Activated B cell treated with CpG ODN at 0.5 μM for 24 hours (primary cell): ENCODE results near the gene AHNAK2. TPM values are rescaled to one million over a fixed set of nuclear protein-coding genes. Genes with fewer than 3 reads are reported as not detected.

Experiments used
- ATAC-seq: fragments of 200-7000 bp; cut with Tn5 transposase; one replicate; pipeline ENCODE4 v1.10.0; 2021; ENCODE audit warnings: low read depth, mild to moderate bottlenecking, moderate library complexity
- CTCF ChIA-PET: fragments of 350-600 bp; sonication (Branson Sonifier 250); formaldehyde crosslinking; loops from one replicate; lab custom pipeline; 2021; ENCODE audit warnings: antibody characterized with exemption; lab: Charles Lee
- POLR2A ChIA-PET: fragments of 350-600 bp; sonication (Branson Sonifier 250); formaldehyde crosslinking; loops from one replicate; lab custom pipeline; 2021; ENCODE audit warnings: antibody characterized with exemption; lab: Charles Lee
- DNase-seq: peaks from one replicate; pipeline ENCODE4 v3.0.0; 2022
- H3K27ac Mint-ChIP-seq: one replicate; pipeline ENCODE4 v1.8.0; 2020; ENCODE audit warnings: mixed read lengths
- H3K27me3 Mint-ChIP-seq: one replicate; pipeline ENCODE4 v1.8.0; 2021; ENCODE audit warnings: mixed read lengths
- H3K36me3 Mint-ChIP-seq: one replicate; pipeline ENCODE4 v1.8.0; 2021; ENCODE audit warnings: low read depth, mixed read lengths
- H3K4me1 Mint-ChIP-seq: one replicate; pipeline ENCODE4 v1.8.0; 2021; ENCODE audit warnings: mixed read lengths
- H3K4me3 Mint-ChIP-seq: one replicate; pipeline ENCODE4 v1.8.0; 2020; ENCODE audit warnings: mild to moderate bottlenecking, mixed read lengths
- H3K9me3 Mint-ChIP-seq: one replicate; pipeline ENCODE4 v1.8.0; 2020; ENCODE audit warnings: mixed read lengths
- CTCF ChIP-seq: fragments of 200-600 bp; IDR thresholded peaks from one replicate; pipeline ENCODE4 v1.8.0; 2022; ENCODE audit warnings: antibody characterized with exemption, mild to moderate bottlenecking
- intact Hi-C: fragments of 100-400 bp; cut with micrococcal nuclease; formaldehyde crosslinking; loops from one replicate; pipeline ENCODE4 v1.15.1; 2024
- total RNA-seq: library from RNA; stranded (reverse); gene quantifications from 2 replicates; pipeline ENCODE4 v1.2.3, GENCODE V29; 2022

AHNAK2 gene
- total RNA-seq, 1 donor from 2014 or later, result not detected

DNA sequence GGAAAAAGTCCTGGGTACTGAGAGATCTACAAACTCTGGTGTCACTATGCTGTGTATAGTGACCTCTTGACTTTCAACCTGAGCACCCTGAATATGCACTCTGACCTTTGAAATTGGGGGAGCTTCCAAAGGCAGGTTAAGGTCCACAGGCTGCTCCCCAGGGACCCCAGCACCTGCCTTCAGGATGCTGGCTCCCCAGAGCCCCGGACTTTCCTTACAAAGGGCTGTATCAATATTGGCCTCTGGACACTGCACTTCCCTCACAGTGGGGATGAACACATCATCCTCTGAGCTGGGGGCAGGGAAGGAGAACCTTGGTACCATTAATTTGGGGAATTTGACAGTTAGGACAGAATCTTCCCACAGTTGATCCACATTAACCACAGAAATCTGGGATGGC is 39.2 kb downstream of the AHNAK2 start:
- Mint-ChIP-seq H3K4me3 (no peak overlapping the region), H3K36me3 (peaks cover 4% of the 10 kb centered on the region), H3K27ac (no peak overlapping the region), H3K9me3 (no peaks in the 10 kb centered on the region), H3K27me3 (no peaks in the 10 kb centered on the region), H3K4me1 (peaks cover 11% of the 10 kb centered on the region)
- POLR2A ChIA-PET, result interaction anchor here (0.5 to 10.5 kb wide), 3 partner anchors 16 to 41 kb away, joined by 3 to 114 read pairs (median 7); partner anchors contain the start of gene PLD4
- DNase-seq (no peak), ATAC-seq (no peak)
- TF ChIP-seq CTCF, result no peak
- CTCF ChIA-PET, result no interaction called here
- intact Hi-C loops, result no loop called here

GRCh38 chr14:104938436-104938835 is 39.7 kb downstream of the AHNAK2 start:
- peak overlapping the region; percentile 4 for H3K27ac Mint-ChIP-seq
- no peak overlapping the region for H3K4me3 Mint-ChIP-seq
- peaks cover 11% of the 10 kb centered on the region for H3K4me1 Mint-ChIP-seq
- ATAC-seq, result no peak
- TF ChIP-seq CTCF, result no peak
- intact Hi-C loops, result no loop called here
- ChIA-PET CTCF (no interaction called here), POLR2A (interaction anchor here (0.6 to 10.5 kb wide), 2 partner anchors 15 to 119 kb away, joined by 6 to 114 read pairs; partner anchors contain the start of gene PLD4)
- H3K27me3 Mint-ChIP-seq, result no peaks in the 10 kb centered on the region
- H3K36me3 Mint-ChIP-seq, result peaks cover 4% of the 10 kb centered on the region
- no peaks in the 10 kb centered on the region for H3K9me3 Mint-ChIP-seq
- DNase-seq, result no peak

DNA sequence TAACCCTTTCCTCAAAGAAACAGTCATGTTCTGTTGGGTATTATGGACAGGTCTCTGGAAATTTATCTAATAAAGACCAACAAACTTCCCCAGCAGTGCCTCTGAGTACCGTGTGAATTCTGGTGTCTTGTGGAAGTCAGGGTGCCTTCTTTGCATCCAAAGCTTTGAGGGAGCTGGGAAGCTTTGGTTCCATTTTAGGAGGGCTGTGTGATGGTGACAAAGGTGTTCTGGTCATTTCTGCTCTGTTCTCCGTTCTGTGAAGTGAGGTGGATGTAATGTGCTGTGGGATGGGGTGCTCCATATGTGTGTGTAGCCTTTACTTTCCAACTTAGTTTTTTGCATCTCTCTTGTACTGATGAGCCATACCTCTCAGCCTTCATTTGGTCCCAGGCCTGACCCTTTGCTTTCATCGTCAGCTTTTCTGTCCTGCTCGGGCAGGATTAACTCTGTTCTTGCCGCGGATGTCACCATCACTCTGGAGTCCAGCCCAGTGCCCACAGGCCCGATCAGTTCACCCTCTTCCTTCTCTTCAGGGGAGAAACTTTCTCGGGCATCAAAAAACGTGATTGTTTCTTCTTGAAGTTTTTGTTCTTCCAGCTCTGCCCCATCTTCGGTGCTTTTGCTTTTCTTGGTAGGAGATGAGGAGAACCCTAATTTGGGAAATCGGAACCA is 40.3 kb downstream of the AHNAK2 start:
- intact Hi-C loops, result no loop called here
- POLR2A ChIA-PET, result interaction anchor here (0.6 to 10.5 kb wide), 3 partner anchors 15 to 120 kb away, joined by 3 to 114 read pairs (median 6); partner anchors contain the start of gene PLD4
- TF ChIP-seq CTCF, result no peak
- Mint-ChIP-seq H3K4me1 (peaks cover 11% of the 10 kb centered on the region), H3K27me3 (no peaks in the 10 kb centered on the region), H3K9me3 (no peaks in the 10 kb centered on the region), H3K27ac (peak overlapping the region; percentile 4), H3K4me3 (no peak overlapping the region), H3K36me3 (peaks cover 4% of the 10 kb centered on the region)
- ATAC-seq (no peak), DNase-seq (no peak)
- CTCF ChIA-PET, result interaction anchor here (1.3 kb wide), 1 partner anchor 10 kb away, joined by 3 read pairs; no protein-coding TSS in a partner anchor

DNA sequence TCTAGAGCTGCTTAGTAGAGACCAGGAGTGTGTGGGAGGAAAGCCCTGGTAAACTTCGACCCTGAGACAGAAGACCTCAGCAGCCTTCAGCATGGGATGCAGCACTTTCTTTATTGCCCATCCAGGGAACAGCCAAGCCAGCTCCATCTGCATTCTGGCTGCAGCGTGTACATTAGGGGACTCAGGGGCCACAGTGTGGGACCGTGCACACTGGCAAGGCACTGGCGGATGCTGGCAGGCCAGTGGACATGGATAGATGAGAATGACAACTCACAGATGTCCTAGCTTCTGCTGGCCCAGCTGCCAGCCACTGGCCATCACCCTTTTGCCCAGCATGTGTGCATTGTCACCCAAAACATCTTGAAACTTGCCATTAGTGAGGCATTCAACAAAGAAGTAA is 41.0 kb downstream of the AHNAK2 start:
- Mint-ChIP-seq H3K4me3 (no peak overlapping the region), H3K36me3 (peaks cover 5% of the 10 kb centered on the region), H3K9me3 (no peaks in the 10 kb centered on the region), H3K27me3 (no peaks in the 10 kb centered on the region), H3K27ac (no peak overlapping the region), H3K4me1 (peaks cover 11% of the 10 kb centered on the region)
- TF ChIP-seq CTCF, result no peak
- intact Hi-C loops, result no loop called here
- ChIA-PET POLR2A (interaction anchor here (0.5 to 10.5 kb wide), 4 partner anchors 14 to 108 kb away, joined by 3 to 114 read pairs (median 13); partner anchors contain the start of gene PLD4), CTCF (interaction anchor here (1.3 to 4.8 kb wide), 2 partner anchors 10 to 41 kb away, joined by 3 to 33 read pairs; no protein-coding TSS in a partner anchor)
- ATAC-seq (no peak), DNase-seq (no peak)
